Neutrophil (primary cell): ENCODE data around the gene HTT.

Source experiments
- H3K27ac ChIP-seq: fragments of 200-600 bp; sonication (generic); 2 replicates; pipeline ENCODE4 v1.5.1; 2016; ENCODE audit warnings: mild to moderate bottlenecking, moderate library complexity
- H3K27me3 ChIP-seq: fragments of 200-600 bp; sonication (generic); 2 replicates; pipeline ENCODE4 v1.6.0; 2016; ENCODE audit warnings: mild to moderate bottlenecking
- H3K36me3 ChIP-seq: fragments of 200-600 bp; sonication (generic); 2 replicates; pipeline ENCODE4 v1.5.1; 2017
- H3K4me1 ChIP-seq, 2 experiments: fragments of 200-600 bp in 1 of 2; sonication (generic) in 1 of 2; 1 replicate in 1 of 2; 2 replicates in 1 of 2; pipeline versions ENCODE4 v1.5.1 to v1.6.1; 2013 to 2016; ENCODE audit warnings: low read depth in 1 of 2, low read length in 1 of 2, mild to moderate bottlenecking in 1 of 2, moderate library complexity in 1 of 2; ENCODE audit not compliant: control insufficient read depth in 1 of 2, insufficient read depth in 1 of 2
- H3K4me3 ChIP-seq, 2 experiments: fragments of 200-600 bp in 1 of 2; sonication (generic) in 1 of 2; 1 replicate in 1 of 2; 2 replicates in 1 of 2; pipeline ENCODE4 v1.5.1; 2013 to 2016; ENCODE audit warnings: low read depth in 1 of 2, low read length in 1 of 2, mild to moderate bottlenecking in 1 of 2, moderate library complexity in 1 of 2
- H3K9me3 ChIP-seq: fragments of 200-600 bp; sonication (generic); 2 replicates; pipeline ENCODE4 v1.5.1; 2016
- CTCF ChIP-seq: fragments of 200-600 bp; sonication (generic); IDR thresholded peaks from 2 replicates; pipeline ENCODE4 v1.5.1; 2016; ENCODE audit warnings: antibody characterized with exemption

Gene HTT

GRCh38 chr4:3074078-3074845, at the start of gene HTT, which contains the start of gene HTT-AS:
HTT (plus strand) TSS chr4:3074681; CDS start chr4:3074826, 145 bp downstream.
HTT-AS (minus strand) TSS chr4:3074538.
- H3K4me3 ChIP-seq, result peak within 1 kb of the TSS; percentile 86 to 100
- TF ChIP-seq CTCF, result peak; percentile 59

GRCh38 chr4:3025881-3026280, 48.6 kb upstream of the HTT start:
- no peak overlapping the region for H3K4me3 ChIP-seq
- H3K4me1 ChIP-seq, result no peaks in the 10 kb centered on the region
- H3K27ac ChIP-seq, result no peak overlapping the region
- no peak for TF ChIP-seq CTCF
- no peaks in the 10 kb centered on the region for H3K9me3 ChIP-seq
- no peaks in the 10 kb centered on the region for H3K36me3 ChIP-seq
- no peaks in the 10 kb centered on the region for H3K27me3 ChIP-seq

More at GRCh38 chr4:3074078-3074845, at the start of gene HTT, which contains the start of gene HTT-AS:
- no peaks in the 10 kb centered on the region for H3K9me3 ChIP-seq
- H3K36me3 ChIP-seq, result no peaks in the 10 kb centered on the region
- H3K27ac ChIP-seq, result peak within 1 kb of the TSS; percentile 95
- peaks cover 17 to 24% of the 10 kb centered on the region in 2 experiments for H3K4me1 ChIP-seq
- no peaks in the 10 kb centered on the region for H3K27me3 ChIP-seq

- H3K27me3 ChIP-seq, result no peaks in the 10 kb centered on the region
- no peaks in the 10 kb centered on the region for H3K9me3 ChIP-seq
- H3K27ac ChIP-seq, result no peak overlapping the region
- no peak overlapping the region for H3K4me3 ChIP-seq
- no peaks in the 10 kb centered on the region for H3K36me3 ChIP-seq
- no peak for TF ChIP-seq CTCF
- H3K4me1 ChIP-seq, result no peaks in the 10 kb centered on the region
Observed at GRCh38 chr4:3026540-3026939, 47.9 kb upstream of the HTT start.

GRCh38 chr4:3029464-3029863, 45.0 kb upstream of the HTT start:
- no peaks in the 10 kb centered on the region for H3K4me1 ChIP-seq
- no peak overlapping the region for H3K4me3 ChIP-seq
- no peaks in the 10 kb centered on the region for H3K9me3 ChIP-seq
- TF ChIP-seq CTCF, result no peak
- no peaks in the 10 kb centered on the region for H3K27me3 ChIP-seq
- no peak overlapping the region for H3K27ac ChIP-seq
- no peaks in the 10 kb centered on the region for H3K36me3 ChIP-seq

- H3K9me3 ChIP-seq, result no peaks in the 10 kb centered on the region
- H3K36me3 ChIP-seq, result no peaks in the 10 kb centered on the region
- H3K4me3 ChIP-seq, result no peak overlapping the region
- no peak overlapping the region for H3K27ac ChIP-seq
- H3K4me1 ChIP-seq, result no peaks in the 10 kb centered on the region
- peaks cover under 1% of the 10 kb centered on the region for H3K27me3 ChIP-seq
- no peak for TF ChIP-seq CTCF
Observed at GRCh38 chr4:3030566-3031356, 43.7 kb upstream of the HTT start.
